Ascending aorta (tissue), 2 donors: Measurements from ENCODE around the gene TMEM255A. TPM values are rescaled to one million over a fixed set of nuclear protein-coding genes. Genes with fewer than 3 reads are reported as not detected.

Experiments
- DNase-seq, 2 donors: peaks; one replicate each; pipeline ENCODE4 v3.0.0-alpha.2; 2019; ENCODE audit warnings: low spot score in 2 of 2
- H3K27ac ChIP-seq, 2 donors: fragments of 200-600 bp; sonication (generic); one replicate each; pipeline ENCODE4 v1.5.1; 2016 to 2017; ENCODE audit warnings: mild to moderate bottlenecking in 1 of 2
- H3K27me3 ChIP-seq: fragments of 200-600 bp; sonication (generic); one replicate; pipeline ENCODE4 v1.5.1; 2017
- H3K36me3 ChIP-seq, 2 donors: fragments of 200-600 bp; sonication (generic); one replicate each; pipeline ENCODE4 v1.5.1; 2016
- H3K4me1 ChIP-seq, 2 donors: fragments of 200-600 bp; sonication (generic); one replicate each; pipeline ENCODE4 v1.5.1; 2016 to 2017; ENCODE audit warnings: mild to moderate bottlenecking in 1 of 2
- H3K4me3 ChIP-seq, 2 donors: fragments of 200-600 bp; sonication (generic); one replicate each; pipeline ENCODE4 v1.5.1; 2016 to 2017; ENCODE audit warnings: mild to moderate bottlenecking in 1 of 2
- H3K9me3 ChIP-seq, 2 donors: fragments of 200-600 bp; sonication (generic); one replicate each; pipeline ENCODE4 v1.5.1; 2016
- CTCF ChIP-seq, 3 experiments: fragments of 200-600 bp in 2 of 3; fragments of 450-650 bp in 1 of 3; sonication (generic) in 2 of 3; IDR thresholded peaks; one replicate each; pipeline ENCODE4 v1.5.1; 2016 to 2019; ENCODE audit warnings: antibody characterized with exemption in 3 of 3, mild to moderate bottlenecking in 1 of 3, moderate library complexity in 1 of 3
- intact Hi-C: fragments of 100-400 bp; cut with DNase I; formaldehyde crosslinking; loops from one replicate; pipeline ENCODE4 v1.15.1; 2023
- total RNA-seq: library from RNA; depleted of rRNA; stranded (reverse); fragments of >200 nt; gene quantifications from one replicate; pipeline ENCODE4 v1.1.0, GENCODE V29; 2016

The TMEM255A gene
- total RNA-seq, 1 donor from 2014 or later = not detected

- no peak overlapping the region for H3K4me3 ChIP-seq
- no peaks in the 10 kb centered on the region for H3K9me3 ChIP-seq
- no peak for DNase-seq
- no peak for TF ChIP-seq CTCF (IDR thresholded peaks at IDR 0.05)
- no peaks in the 10 kb centered on the region for H3K36me3 ChIP-seq
- no peaks in the 10 kb centered on the region for H3K27me3 ChIP-seq
- no peaks in the 10 kb centered on the region for H3K4me1 ChIP-seq
- intact Hi-C loops = no loop called here
- H3K27ac ChIP-seq = no peak overlapping the region
These were observed 37.1 kb downstream of the TMEM255A start for GRCh38 chrX:120274145-120274544.

- intact Hi-C loops = no loop called here
- Histone ChIP-seq H3K36me3 (no peaks in the 10 kb centered on the region), H3K9me3 (no peaks in the 10 kb centered on the region), H3K4me3 (no peak overlapping the region), H3K27ac (no peak overlapping the region), H3K4me1 (no peaks in the 10 kb centered on the region), H3K27me3 (no peaks in the 10 kb centered on the region)
- DNase-seq = no peak
- TF ChIP-seq CTCF (IDR thresholded peaks at IDR 0.05) = no peak
These were observed 40.0 kb downstream of the TMEM255A start for GRCh38 chrX:120271218-120271617.

GRCh38 chrX:120270567-120270966, 40.7 kb downstream of the TMEM255A start:
- intact Hi-C loops = no loop called here
- no peaks in the 10 kb centered on the region for H3K4me1 ChIP-seq
- no peaks in the 10 kb centered on the region for H3K9me3 ChIP-seq
- TF ChIP-seq CTCF (IDR thresholded peaks at IDR 0.05) = no peak
- H3K4me3 ChIP-seq = no peak overlapping the region
- no peak for DNase-seq
- no peak overlapping the region for H3K27ac ChIP-seq
- H3K27me3 ChIP-seq = no peaks in the 10 kb centered on the region
- H3K36me3 ChIP-seq = no peaks in the 10 kb centered on the region

GRCh38 chrX:120269373-120270035, 41.8 kb downstream of the TMEM255A start:
- Histone ChIP-seq H3K36me3 (no peaks in the 10 kb centered on the region), H3K4me1 (no peaks in the 10 kb centered on the region), H3K27ac (no peak overlapping the region), H3K9me3 (no peaks in the 10 kb centered on the region), H3K27me3 (no peaks in the 10 kb centered on the region), H3K4me3 (no peak overlapping the region)
- no peak for TF ChIP-seq CTCF (IDR thresholded peaks at IDR 0.05)
- DNase-seq = no peak
- intact Hi-C loops = no loop called here

- intact Hi-C loops = no loop called here
- no peak for DNase-seq
- Histone ChIP-seq H3K27me3 (no peaks in the 10 kb centered on the region), H3K4me1 (no peaks in the 10 kb centered on the region), H3K27ac (no peak overlapping the region), H3K9me3 (no peaks in the 10 kb centered on the region), H3K4me3 (no peak overlapping the region), H3K36me3 (no peaks in the 10 kb centered on the region)
- TF ChIP-seq CTCF (IDR thresholded peaks at IDR 0.05) = no peak
These were observed 46.9 kb downstream of the TMEM255A start for GRCh38 chrX:120264341-120264740.
